CD4-positive, alpha-beta T cell (primary cell): ENCODE data around the gene FABP1. TPM values are rescaled to one million over a fixed set of nuclear protein-coding genes. Genes with fewer than 3 reads are reported as not detected.

ENCODE experiments used
- ATAC-seq: fragments of 200-7000 bp; cut with Tn5 transposase; one replicate; pipeline ENCODE4 v1.10.0; 2022; ENCODE audit warnings: mild to moderate bottlenecking; ENCODE audit not compliant: poor library complexity
- CTCF ChIA-PET: fragments of 350-600 bp; sonication (Branson Sonifier 250); formaldehyde crosslinking; loops from one replicate; lab custom pipeline; 2021; ENCODE audit warnings: antibody characterized with exemption, inconsistent platforms; lab: Charles Lee
- POLR2A ChIA-PET: fragments of 350-600 bp; sonication (Branson Sonifier 250); formaldehyde crosslinking; loops from one replicate; lab custom pipeline; 2021; ENCODE audit warnings: antibody characterized with exemption, inconsistent platforms; lab: Charles Lee
- DNase-seq, 14 experiments: peaks; one replicate each; pipeline ENCODE4 v3.0.0-alpha.2; 2013 to 2020; ENCODE audit warnings: mixed read lengths in 2 of 14
- H3K27ac ChIP-seq, 2 donors: one replicate each; pipeline versions ENCODE4 v1.5.1 to v1.7.0; 2013; ENCODE audit warnings: low read length in 2 of 2, low read depth in 1 of 2, mild to moderate bottlenecking in 1 of 2
- H3K27me3 ChIP-seq, 2 experiments: 1 replicate in 1 of 2; 2 replicates in 1 of 2; pipeline versions ENCODE4 v1.6.1 to v1.7.0; 2013; ENCODE audit warnings: low read length in 2 of 2, control low read depth in 1 of 2, mild to moderate bottlenecking in 1 of 2, moderate library complexity in 1 of 2; ENCODE audit not compliant: insufficient read depth in 2 of 2, control insufficient read depth in 1 of 2
- H3K36me3 ChIP-seq: one replicate; pipeline ENCODE4 v1.6.1; 2013; ENCODE audit warnings: low read length, control low read depth; ENCODE audit not compliant: insufficient read depth
- H3K4me1 ChIP-seq: one replicate; pipeline ENCODE4 v1.6.1; 2013; ENCODE audit warnings: low read length, control low read depth; ENCODE audit not compliant: insufficient read depth
- H3K4me3 ChIP-seq: one replicate; pipeline ENCODE4 v1.5.1; 2013; ENCODE audit warnings: mild to moderate bottlenecking, low read length, moderate library complexity
- H3K9me3 ChIP-seq, 2 experiments: 1 replicate in 1 of 2; 2 replicates in 1 of 2; pipeline versions ENCODE4 v1.6.1 to v1.7.0; 2013; ENCODE audit warnings: low read length in 2 of 2, mild to moderate bottlenecking in 2 of 2, control low read depth in 1 of 2, moderate library complexity in 1 of 2; ENCODE audit not compliant: control insufficient read depth in 1 of 2, insufficient read depth in 1 of 2
- H3K27ac Mint-ChIP-seq: one replicate; pipeline ENCODE4 v1.8.0; 2020; ENCODE audit warnings: mixed read lengths
- H3K27me3 Mint-ChIP-seq: one replicate; pipeline ENCODE4 v1.8.0; 2021; ENCODE audit warnings: mixed read lengths
- H3K36me3 Mint-ChIP-seq: one replicate; pipeline ENCODE4 v1.8.0; 2021; ENCODE audit warnings: low read depth, mixed read lengths
- H3K4me1 Mint-ChIP-seq: one replicate; pipeline ENCODE4 v1.8.0; 2021; ENCODE audit warnings: low read depth, mixed read lengths
- H3K4me3 Mint-ChIP-seq: one replicate; pipeline ENCODE4 v1.8.0; 2020; ENCODE audit warnings: mild to moderate bottlenecking, mixed read lengths
- H3K9me3 Mint-ChIP-seq: one replicate; pipeline ENCODE4 v1.8.0; 2020; ENCODE audit warnings: mixed read lengths
- CTCF ChIP-seq: fragments of 200-600 bp; IDR thresholded peaks from one replicate; pipeline ENCODE4 v1.8.0; 2022; ENCODE audit warnings: antibody characterized with exemption, mild to moderate bottlenecking
- intact Hi-C, 2 experiments: fragments of 100-400 bp; cut with DNase I in 1 of 2; cut with micrococcal nuclease in 1 of 2; formaldehyde crosslinking; loops; one replicate each; pipeline versions ENCODE4 v1.15.1 to v1.9.0; 2023 to 2025; cut with DNase I, micrococcal nuclease
- total RNA-seq, 174 experiments: library from RNA in 2 of 174; stranded (reverse) in 2 of 174; gene quantifications; one replicate each; pipeline ENCODE4 v1.2.3 and lab custom pipeline; 2021 to 2026

The FABP1 gene
- total RNA-seq, 2 experiments from 2014 or later: not detected

DNA sequence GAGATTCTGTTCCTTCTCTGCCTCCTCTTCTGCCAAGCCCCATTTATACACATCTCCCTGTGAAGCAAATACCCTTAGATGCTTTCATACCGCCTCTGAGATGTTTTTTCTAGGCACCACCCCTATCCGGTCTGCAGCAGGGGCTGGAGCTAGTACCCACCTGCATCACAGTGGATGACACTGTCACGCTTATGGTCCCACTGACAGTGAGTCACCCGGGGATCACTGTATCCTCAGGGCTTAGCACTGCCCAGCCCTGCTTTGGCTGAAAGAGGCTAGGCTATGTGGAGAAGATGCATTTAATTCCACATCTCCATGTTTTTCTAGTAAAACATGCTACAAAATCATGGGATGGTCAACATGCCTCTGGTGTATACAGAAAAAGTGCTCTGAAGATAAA is 9.9 kb downstream of the FABP1 start:
- CTCF ChIA-PET: no interaction called here
- ATAC-seq: no peak
- no peak overlapping the region for H3K27ac Mint-ChIP-seq

GRCh38 chr2:88116669-88117432 is 11.0 kb downstream of the FABP1 start:
- Mint-ChIP-seq H3K9me3 (no peaks in the 10 kb centered on the region), H3K4me1 (no peaks in the 10 kb centered on the region), H3K36me3 (no peaks in the 10 kb centered on the region), H3K4me3 (no peak overlapping the region), H3K27ac (no peak overlapping the region), H3K27me3 (peaks cover 10% of the 10 kb centered on the region)
- POLR2A ChIA-PET: interaction anchor here (0.6 kb wide), 1 partner anchor 1950 kb away, joined by 3 read pairs; no protein-coding TSS in a partner anchor
- CTCF ChIA-PET: no interaction called here
- no peak for TF ChIP-seq CTCF
- ATAC-seq (no peak), DNase-seq (no peak)
- Histone ChIP-seq H3K4me1 (no peaks in the 10 kb centered on the region), H3K9me3 (no peaks in the 10 kb centered on the region), H3K36me3 (no peaks in the 10 kb centered on the region), H3K4me3 (no peak overlapping the region), H3K27me3 (peaks cover 0 to 2% of the 10 kb centered on the region in 2 experiments), H3K27ac (no peak overlapping the region)
- intact Hi-C loops: no loop called here

More for the DNA sequence above, 9.9 kb downstream of the FABP1 start:
- Mint-ChIP-seq H3K27me3 (peaks cover 15% of the 10 kb centered on the region), H3K4me3 (no peak overlapping the region), H3K9me3 (no peaks in the 10 kb centered on the region), H3K36me3 (no peaks in the 10 kb centered on the region), H3K4me1 (no peaks in the 10 kb centered on the region)
- intact Hi-C loops: no loop called here
- peaks cover 0 to 2% of the 10 kb centered on the region in 2 experiments for H3K27me3 ChIP-seq
- no peak overlapping the region for H3K4me3 ChIP-seq
- H3K36me3 ChIP-seq: no peaks in the 10 kb centered on the region
- POLR2A ChIA-PET: no interaction called here
- no peak for TF ChIP-seq CTCF
- no peaks in the 10 kb centered on the region for H3K9me3 ChIP-seq
- H3K27ac ChIP-seq: no peak overlapping the region
- DNase-seq: no peak
- H3K4me1 ChIP-seq: no peaks in the 10 kb centered on the region

DNA sequence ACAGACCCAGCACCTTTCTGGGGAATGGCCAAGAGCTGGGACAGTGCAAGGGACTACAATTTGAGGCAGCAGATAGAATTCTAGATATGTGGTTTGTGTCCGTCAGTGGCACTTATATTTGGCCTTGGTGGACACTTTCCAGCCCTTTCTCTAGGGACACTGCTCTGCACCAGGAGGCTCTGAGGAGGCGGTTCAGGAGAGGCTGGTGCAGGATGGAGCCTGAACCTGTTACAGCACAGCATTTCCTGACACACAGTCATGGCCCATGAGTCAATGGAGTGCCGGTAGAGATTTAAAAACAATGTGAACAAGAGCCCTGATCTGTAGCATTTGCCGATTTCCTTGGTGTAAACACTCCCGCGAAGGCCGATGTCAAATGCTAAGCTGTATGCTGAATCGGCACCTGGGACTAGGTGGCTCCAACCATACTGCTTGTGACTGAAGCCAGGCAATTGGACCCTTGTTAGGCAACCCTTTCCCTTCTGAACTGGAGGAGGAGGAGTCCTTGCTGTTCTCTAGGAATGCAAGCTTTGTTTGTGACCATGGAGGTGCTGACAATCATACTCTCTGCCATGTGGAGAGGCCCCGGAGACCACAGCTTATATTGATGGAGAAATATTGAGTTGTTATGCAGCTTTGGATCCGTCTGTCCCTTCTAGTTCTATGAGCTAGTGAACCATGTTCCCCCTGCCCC is 11.9 kb downstream of the FABP1 start:
- DNase-seq: no peak
- Histone ChIP-seq H3K27me3 (peaks cover 0 to 2% of the 10 kb centered on the region in 2 experiments), H3K27ac (no peak overlapping the region), H3K4me1 (no peaks in the 10 kb centered on the region), H3K9me3 (no peaks in the 10 kb centered on the region), H3K4me3 (no peak overlapping the region), H3K36me3 (no peaks in the 10 kb centered on the region)
- intact Hi-C loops: no loop called here
- Mint-ChIP-seq H3K27ac (no peak overlapping the region), H3K4me1 (no peaks in the 10 kb centered on the region), H3K4me3 (no peak overlapping the region), H3K27me3 (peaks cover 2% of the 10 kb centered on the region), H3K36me3 (no peaks in the 10 kb centered on the region), H3K9me3 (no peaks in the 10 kb centered on the region)
- no peak for ATAC-seq
- CTCF ChIA-PET: no interaction called here
- POLR2A ChIA-PET: interaction anchor here (0.6 kb wide), 1 partner anchor 1949 kb away, joined by 3 read pairs; no protein-coding TSS in a partner anchor
- TF ChIP-seq CTCF: no peak
